ENCODE results near the gene CCDC201.
"Not testable (repeated sequence)": the region's sequence is repeated elsewhere in the genome, so short reads cannot be mapped to it uniquely, and the experiment has no call there.

DNA sequence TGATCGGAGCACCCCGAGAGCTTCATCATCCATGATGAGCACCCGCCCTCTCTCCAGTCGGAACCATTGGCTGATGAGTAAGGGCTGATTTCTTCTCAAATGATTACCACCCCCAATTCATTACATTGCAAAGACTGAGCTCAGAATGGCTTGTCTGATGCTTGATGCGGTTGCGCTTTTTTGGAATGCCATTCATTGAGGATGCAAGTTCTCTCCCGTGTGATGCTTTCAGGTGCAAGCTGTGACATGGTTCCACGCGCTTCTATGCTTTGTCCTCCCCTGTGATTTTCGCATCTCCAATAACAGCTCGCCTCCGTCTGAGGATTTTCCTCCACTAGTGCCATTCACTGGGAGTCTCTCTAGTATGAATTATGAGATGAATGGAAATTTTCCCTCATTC, 43.0 kb downstream of the CCDC201 start:
- TF ChIP-seq, protein P1, sequence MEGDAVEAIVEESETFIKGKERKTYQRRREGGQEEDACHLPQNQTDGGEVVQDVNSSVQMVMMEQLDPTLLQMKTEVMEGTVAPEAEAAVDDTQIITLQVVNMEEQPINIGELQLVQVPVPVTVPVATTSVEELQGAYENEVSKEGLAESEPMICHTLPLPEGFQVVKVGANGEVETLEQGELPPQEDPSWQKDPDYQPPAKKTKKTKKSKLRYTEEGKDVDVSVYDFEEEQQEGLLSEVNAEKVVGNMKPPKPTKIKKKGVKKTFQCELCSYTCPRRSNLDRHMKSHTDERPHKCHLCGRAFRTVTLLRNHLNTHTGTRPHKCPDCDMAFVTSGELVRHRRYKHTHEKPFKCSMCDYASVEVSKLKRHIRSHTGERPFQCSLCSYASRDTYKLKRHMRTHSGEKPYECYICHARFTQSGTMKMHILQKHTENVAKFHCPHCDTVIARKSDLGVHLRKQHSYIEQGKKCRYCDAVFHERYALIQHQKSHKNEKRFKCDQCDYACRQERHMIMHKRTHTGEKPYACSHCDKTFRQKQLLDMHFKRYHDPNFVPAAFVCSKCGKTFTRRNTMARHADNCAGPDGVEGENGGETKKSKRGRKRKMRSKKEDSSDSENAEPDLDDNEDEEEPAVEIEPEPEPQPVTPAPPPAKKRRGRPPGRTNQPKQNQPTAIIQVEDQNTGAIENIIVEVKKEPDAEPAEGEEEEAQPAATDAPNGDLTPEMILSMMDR (conservative IDR thresholded peaks at IDR 0.05 in 1 of 2, IDR thresholded peaks at IDR 0.05 in 1 of 2; ENCODE audit: extremely low read depth in 1 of 2, insufficient read depth in 1 of 2, low read depth in 1 of 2, low read length in 2 of 2) = not testable (repeated sequence)
- TF ChIP-seq EZH2 (IDR thresholded peaks at IDR 0.05; ENCODE audit: borderline replicate concordance, low read length) = not testable (repeated sequence)
